ENCODE measurements around the gene FAM199X. TPM values are rescaled to one million over a fixed set of nuclear protein-coding genes. Genes with fewer than 3 reads are reported as not detected.

Gene FAM199X
- total and polyA plus RNA-seq, 2 of the 8 experiments (the other 6 are each of a cell fraction or from before 2014, with no cell fraction given): 3.1 to 14.9 TPM

- no peak for TF ChIP-seq RXRA (IDR thresholded peaks at IDR 0.05; ENCODE audit: insufficient read depth, low read depth, low read length)
- H3K4me3 ChIP-seq (ENCODE audit: extremely low read depth in 1 of 4, insufficient read depth in 2 of 4, low read depth in 3 of 4, low read length in 4 of 4): no peak overlapping the region
- H3K23me2 ChIP-seq (ENCODE audit: low read depth, low read length): no peaks in the 10 kb centered on the region
- POLR2A ChIA-PET (ENCODE audit: partially characterized antibody): no interaction called here
- H3K27ac ChIP-seq (ENCODE audit: low read depth, low read length): no peak overlapping the region
- H2BK15ac ChIP-seq (ENCODE audit: low read length): no peak overlapping the region
- H4K91ac ChIP-seq (replicated peaks; ENCODE audit: insufficient read length, low read length): no peak overlapping the region
- no peak overlapping the region for H2BK120ac ChIP-seq (replicated peaks; ENCODE audit: low read depth, low read length)
- H3K4me1 ChIP-seq (replicated peaks in 1 of 4; ENCODE audit: control insufficient read depth in 3 of 4, insufficient read depth in 4 of 4, low read length in 3 of 4): no peaks in the 10 kb centered on the region
- H3K56ac ChIP-seq (replicated peaks; ENCODE audit: insufficient read length, low read depth, low read length): no peak overlapping the region
- H3K23ac ChIP-seq (ENCODE audit: insufficient read length): no peak overlapping the region
- no peak for DNase-seq (ENCODE audit: low read depth in 1 of 2, low spot score in 2 of 2)
- no peak overlapping the region for H3K18ac ChIP-seq (ENCODE audit: extremely low read depth, low read length)
- H3K79me2 ChIP-seq (ENCODE audit: control insufficient read depth in 1 of 2, insufficient read depth in 2 of 2, low read length in 2 of 2): peaks cover 0 to 20% of the 10 kb centered on the region in 2 experiments; a peak in 2 of 4 replicates
- no peak for FAIRE-seq
- H3K36me3 ChIP-seq (ENCODE audit: control insufficient read depth in 2 of 4, insufficient read depth in 4 of 4, low read length in 3 of 4): no peaks in the 10 kb centered on the region; a peak in 1 of 8 replicates
- H4K8ac ChIP-seq (ENCODE audit: extremely low read depth, insufficient read depth, low read length): no peak overlapping the region
- no peak overlapping the region for H3K14ac ChIP-seq (ENCODE audit: insufficient read length)
- H3K9me3 ChIP-seq (ENCODE audit: insufficient read depth in 2 of 2, low read depth in 1 of 2, low read length in 1 of 2): no peaks in the 10 kb centered on the region
- no peaks in the 10 kb centered on the region for H3K27me3 ChIP-seq (replicated peaks in 1 of 4; ENCODE audit: control insufficient read depth in 3 of 4, extremely low read depth in 1 of 4, insufficient read depth in 3 of 4, low read length in 3 of 4)
- H2BK20ac ChIP-seq (ENCODE audit: low read length): no peak overlapping the region
- H3K9ac ChIP-seq (replicated peaks in 1 of 4; ENCODE audit: extremely low read depth in 1 of 4, low read depth in 3 of 4, low read length in 3 of 4): no peak overlapping the region
- 95% methylated on average over 1 of the region's 6 CpGs; no CpG with 5 or more reads in 1 of the 2 experiments for WGBS, 2 experiments (ENCODE audit: extremely low coverage in 1 of 2, insufficient coverage in 1 of 2, insufficient read length in 1 of 2, insufficient replicate concordance in 2 of 2, low coverage in 1 of 2, low lambda C conversion rate in 2 of 2, missing lambda C conversion rate in 1 of 2)
- no peaks in the 10 kb centered on the region for H4K20me1 ChIP-seq (replicated peaks in 1 of 2; ENCODE audit: control insufficient read depth in 1 of 2, insufficient read depth in 2 of 2, low read length in 2 of 2)
- H2BK12ac ChIP-seq (ENCODE audit: low read depth, low read length): no peak overlapping the region
- no peak overlapping the region for H4K5ac ChIP-seq (ENCODE audit: insufficient read length, low read depth, low read length)
- no peaks in the 10 kb centered on the region for H3K79me1 ChIP-seq (ENCODE audit: low read depth, low read length)
- H2AFZ ChIP-seq (ENCODE audit: low read length): no peak overlapping the region
- H3K4ac ChIP-seq (replicated peaks; ENCODE audit: insufficient read length, low read depth, low read length): no peak overlapping the region
- H2AK5ac ChIP-seq (ENCODE audit: low read depth, low read length): no peak overlapping the region
- no peak overlapping the region for H3K4me2 ChIP-seq (ENCODE audit: insufficient read depth in 1 of 2, low read depth in 2 of 2, low read length in 2 of 2)
- CTCF ChIA-PET (ENCODE audit: partially characterized antibody): no interaction called here
- no peak overlapping the region for H2BK5ac ChIP-seq (ENCODE audit: low read depth, low read length)
Observed at GRCh38 chrX:104172121-104172520, 5.9 kb downstream of the FAM199X start.

Data from H1 (cell line).